Measurements from ENCODE around the gene RBM15B. TPM values are rescaled to one million over a fixed set of nuclear protein-coding genes. Genes with fewer than 3 reads are reported as not detected.

RBM15B gene
- total and polyA plus RNA-seq, 9 of the 15 experiments (the other 6 are each of a cell fraction or from before 2014, with no cell fraction given): 1.8 to 21.0 (median 10.5) TPM

DNA sequence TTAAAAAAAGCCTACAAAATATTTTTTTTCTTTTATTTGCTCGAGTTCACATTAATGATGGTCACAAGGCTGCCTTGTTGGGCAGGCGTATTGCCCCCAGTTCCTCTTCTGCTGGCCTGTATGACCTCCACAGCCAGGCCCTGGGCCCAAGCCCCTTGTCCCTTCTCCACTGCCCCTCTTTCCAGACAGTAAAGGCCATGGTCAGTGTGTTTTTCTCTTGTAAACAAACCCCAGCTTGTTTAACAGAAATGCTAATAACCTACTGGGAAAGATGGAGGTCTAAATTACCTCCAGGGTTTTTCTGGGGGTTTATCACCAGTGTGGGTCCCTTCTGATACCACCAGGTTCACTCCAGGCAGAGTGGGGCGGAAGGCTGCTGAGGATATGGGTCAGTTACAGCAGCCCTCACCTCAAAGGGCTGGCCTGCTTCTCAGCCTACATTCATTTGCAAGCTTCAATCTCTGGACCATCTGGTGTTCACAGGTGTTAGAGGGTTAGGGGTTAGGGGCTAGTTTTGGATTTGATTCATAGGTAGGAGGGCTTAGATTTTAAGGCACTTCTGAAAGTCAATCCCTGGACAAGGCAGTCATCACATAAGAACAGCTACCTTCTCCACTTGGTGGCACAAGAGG lies 8.0 kb upstream of the RBM15B start:
- intact Hi-C loops (cut with micrococcal nuclease): loop anchor here (10.0 kb wide), 1 partner anchor 768 kb away; the partner anchor contains the start of genes CISH and MAPKAPK3
- Histone ChIP-seq H4K20me1 (replicated peaks; ENCODE audit: control insufficient read depth, insufficient read depth, low read length) (peaks cover 6% of the 10 kb centered on the region; the same call in 1 of the 2 replicates), H3K4me2 (ENCODE audit: insufficient read depth, low read length) (peak overlapping the region; percentile 29; the same call in 1 of the 2 replicates), H3K9me1 (ENCODE audit: control insufficient read depth, insufficient read depth, low read length) (peaks cover 12% of the 10 kb centered on the region), H2AFZ (ENCODE audit: low read depth, low read length) (no peak overlapping the region), H3K9ac (ENCODE audit: insufficient read depth in 1 of 2, low read depth in 2 of 2, low read length in 2 of 2) (no peak overlapping the region; a peak in 1 of 4 replicates), H3K4me1 (replicated peaks in 1 of 2; ENCODE audit: control insufficient read depth in 2 of 2, insufficient read depth in 2 of 2, low read length in 2 of 2) (peaks cover 8 to 18% of the 10 kb centered on the region in 2 experiments), H3K27ac (ENCODE audit: extremely low read depth, low read depth, low read length) (no peak overlapping the region), H3K36me3 (ENCODE audit: control insufficient read depth, insufficient read depth, low read length) (peaks cover 17% of the 10 kb centered on the region), H3K27me3 (ENCODE audit: control insufficient read depth in 2 of 2, insufficient read depth in 2 of 2, low read length in 2 of 2) (peaks cover 0 to 7% of the 10 kb centered on the region in 2 experiments; a peak in 2 of 5 replicates), H3K9me3 (replicated peaks; ENCODE audit: control insufficient read depth, insufficient read depth, low read depth, low read length) (no peaks in the 10 kb centered on the region), H3K4me3 (no peak overlapping the region), H3K79me2 (ENCODE audit: control insufficient read depth, insufficient read depth, low read length) (peaks cover 37% of the 10 kb centered on the region)
- no TSS peak for BruUV-seq (replicated peaks)
- FAIRE-seq: no peak
- no peak for ATAC-seq
- in situ Hi-C loops (cut with MboI): no loop called here
- CTCF ChIA-PET (ENCODE audit: low intra/inter-chr PET ratio): no interaction called here
- no peak for DNase-seq (ENCODE audit: extremely low read depth in 1 of 4, low spot score in 3 of 4)
- TF ChIP-seq C11orf30 (IDR thresholded peaks at IDR 0.05; ENCODE audit: low read depth): no peak
- no peak for TF ChIP-seq PHF21A (IDR thresholded peaks at IDR 0.05; ENCODE audit: borderline replicate concordance, low read depth)
- TF ChIP-seq HDAC6 (IDR thresholded peaks at IDR 0.05; ENCODE audit: low read depth, low read length): no peak
- no peak for TF ChIP-seq TEAD4 (IDR thresholded peaks at IDR 0.05; ENCODE audit: low read length)
- TF ChIP-seq TEAD4 (CRISPR knock-in tag; IDR thresholded peaks at IDR 0.05; ENCODE audit: borderline replicate concordance): no peak
- TF ChIP-seq ADNP (tag; IDR thresholded peaks at IDR 0.05): no peak
- no peak for TF ChIP-seq TEAD1 (CRISPR knock-in tag; IDR thresholded peaks at IDR 0.05)
- TF ChIP-seq ZNF668 (CRISPR knock-in tag; IDR thresholded peaks at IDR 0.05): no peak
- no peak for TF ChIP-seq GABPB1 (CRISPR knock-in tag; IDR thresholded peaks at IDR 0.05)
- TF ChIP-seq ETS2 (tag; IDR thresholded peaks at IDR 0.05; ENCODE audit: borderline replicate concordance, poor library complexity, severe bottlenecking): no peak
- no peak for TF ChIP-seq RFX5 (IDR thresholded peaks at IDR 0.05; ENCODE audit: low read depth, low read length)
- TF ChIP-seq ZNF165 (CRISPR knock-in tag; IDR thresholded peaks at IDR 0.05; ENCODE audit: borderline replicate concordance): no peak
- WGBS (ENCODE audit: insufficient coverage, low coverage, missing lambda C conversion rate): 100% methylated on average over 2 of the region's 3 CpGs
- POLR2A ChIA-PET: interaction anchor here (0.6 kb wide), 2 partner anchors 11 to 920 kb away, joined by 3 read pairs; no protein-coding TSS in a partner anchor

All from K562 (cell line).